ENCODE data around the gene DLG2. TPM values are rescaled to one million over a fixed set of nuclear protein-coding genes. Genes with fewer than 3 reads are reported as not detected.

Gene DLG2
- total RNA-seq, 1 donor from 2014 or later, result 0.43 TPM

- Histone ChIP-seq H3K27ac (no peak overlapping the region), H3K27me3 (no peaks in the 10 kb centered on the region), H3K4me1 (no peaks in the 10 kb centered on the region), H3K9me3 (no peaks in the 10 kb centered on the region), H3K4me3 (no peak overlapping the region), H3K36me3 (no peaks in the 10 kb centered on the region)
- TF ChIP-seq CTCF (IDR thresholded peaks at IDR 0.05), result no peak
- intact Hi-C loops (cut with DNase I), result no loop called here
- no peak for DNase-seq (ENCODE audit: low spot score in 2 of 2)
These were observed 1992.0 kb downstream of the DLG2 start for GRCh38 chr11:83635166-83635565.

- Histone ChIP-seq H3K36me3 (no peaks in the 10 kb centered on the region), H3K27me3 (no peaks in the 10 kb centered on the region)
- intact Hi-C loops (cut with DNase I), result no loop called here
These were observed 1996.9 kb downstream of the DLG2 start for GRCh38 chr11:83630211-83630610.

GRCh38 chr11:83629775-83630174 is 1997.4 kb downstream of the DLG2 start:
- Histone ChIP-seq H3K9me3 (no peaks in the 10 kb centered on the region), H3K27ac (no peak overlapping the region), H3K27me3 (no peaks in the 10 kb centered on the region), H3K4me1 (no peaks in the 10 kb centered on the region), H3K36me3 (no peaks in the 10 kb centered on the region), H3K4me3 (no peak overlapping the region)
- no peak for DNase-seq (ENCODE audit: low spot score in 2 of 2)
- no peak for TF ChIP-seq CTCF (IDR thresholded peaks at IDR 0.05)
- intact Hi-C loops (cut with DNase I), result no loop called here

More at GRCh38 chr11:83630211-83630610, 1996.9 kb downstream of the DLG2 start:
- no peak for DNase-seq (ENCODE audit: low spot score in 2 of 2)
- Histone ChIP-seq H3K4me1 (no peaks in the 10 kb centered on the region), H3K9me3 (no peaks in the 10 kb centered on the region), H3K4me3 (no peak overlapping the region), H3K27ac (no peak overlapping the region)
- TF ChIP-seq CTCF (IDR thresholded peaks at IDR 0.05), result no peak

- Histone ChIP-seq H3K9me3 (no peaks in the 10 kb centered on the region), H3K4me1 (no peaks in the 10 kb centered on the region), H3K27me3 (no peaks in the 10 kb centered on the region), H3K27ac (no peak overlapping the region), H3K36me3 (no peaks in the 10 kb centered on the region), H3K4me3 (no peak overlapping the region)
- DNase-seq (ENCODE audit: low spot score in 2 of 2), result no peak
- intact Hi-C loops (cut with DNase I), result no loop called here
- no peak for TF ChIP-seq CTCF (IDR thresholded peaks at IDR 0.05)
These were observed 1998.4 kb downstream of the DLG2 start for GRCh38 chr11:83628622-83629355.

- Histone ChIP-seq H3K36me3 (no peaks in the 10 kb centered on the region), H3K4me1 (no peaks in the 10 kb centered on the region), H3K27me3 (no peaks in the 10 kb centered on the region), H3K9me3 (no peaks in the 10 kb centered on the region), H3K4me3 (no peak overlapping the region), H3K27ac (no peak overlapping the region)
- intact Hi-C loops (cut with DNase I), result no loop called here
- TF ChIP-seq CTCF (IDR thresholded peaks at IDR 0.05), result no peak
- DNase-seq (ENCODE audit: low spot score in 2 of 2), result no peak
These were observed 2001.8 kb downstream of the DLG2 start for GRCh38 chr11:83625336-83625735.
